GM19035 (cell line): ENCODE data around the gene TCFL5.

Source experiments
- ATAC-seq: cut with Tn5 transposase; IDR thresholded peaks from one replicate; pipeline ENCODE4 v1.9.1; 2021; ENCODE audit not compliant: unreplicated experiment

The TCFL5 gene

GRCh38 chr20:62861726-62862336, at the start of gene TCFL5:
Gene TCFL5 (minus strand): TSS chr20:62861822. CDS start chr20:62861670, 152 bp downstream.
- ATAC-seq = peak; percentile 62

GRCh38 chr20:62910777-62911497, 49.3 kb upstream of the TCFL5 start:
- ATAC-seq = no peak

- ATAC-seq = no peak
Observed at GRCh38 chr20:62910217-62910766, 48.7 kb upstream of the TCFL5 start.

- no peak for ATAC-seq
Observed at GRCh38 chr20:62908971-62909791, 47.6 kb upstream of the TCFL5 start.

- no peak for ATAC-seq
Observed at GRCh38 chr20:62907384-62908317, 46.0 kb upstream of the TCFL5 start.

GRCh38 chr20:62906647-62907375, 45.2 kb upstream of the TCFL5 start:
- no peak for ATAC-seq

- ATAC-seq = no peak
Observed at GRCh38 chr20:62906209-62906608, 44.6 kb upstream of the TCFL5 start.

- ATAC-seq = no peak
Observed at GRCh38 chr20:62905536-62906117, 44.0 kb upstream of the TCFL5 start.

GRCh38 chr20:62902926-62903615, 41.4 kb upstream of the TCFL5 start:
- ATAC-seq = no peak

- ATAC-seq = no peak
Observed at GRCh38 chr20:62901891-62902290, 40.3 kb upstream of the TCFL5 start.

GRCh38 chr20:62900692-62901584, 39.3 kb upstream of the TCFL5 start:
- ATAC-seq = no peak

GRCh38 chr20:62900052-62900691, 38.5 kb upstream of the TCFL5 start:
- peak; percentile 81 for ATAC-seq

GRCh38 chr20:62899633-62900051, 38.0 kb upstream of the TCFL5 start:
- no peak for ATAC-seq

GRCh38 chr20:62898970-62899632, 37.5 kb upstream of the TCFL5 start:
- no peak for ATAC-seq

GRCh38 chr20:62898093-62898964, 36.7 kb upstream of the TCFL5 start:
- ATAC-seq = no peak

- ATAC-seq = no peak
Observed at GRCh38 chr20:62897666-62898065, 36.0 kb upstream of the TCFL5 start.
